GM12878 (cell line): ENCODE data around the gene TRIM13. TPM values are rescaled to one million over a fixed set of nuclear protein-coding genes. Genes with fewer than 3 reads are reported as not detected.

Source experiments
- ATAC-seq: fragments of 200-7000 bp; cut with Tn5 transposase; 3 replicates; pipeline ENCODE4 v1.9.1; 2020; ENCODE audit warnings: mild to moderate bottlenecking, moderate library complexity
- BruUV-seq: library from RNA; stranded (reverse); fragments of 400-500 nt; replicated peaks from 2 replicates; lab custom pipeline; 2021; lab: Mats Ljungman, UMichigan
- CTCF ChIA-PET: fragments of 300-600 bp; sonication (Branson Sonifier 250); formaldehyde crosslinking; extraction: SDS; loops from one replicate; lab custom pipeline; 2021; ENCODE audit warnings: inconsistent platforms; lab: Yijun Ruan, JAX
- POLR2A ChIA-PET: fragments of 350-600 bp; formaldehyde crosslinking; extraction: SDS; loops from one replicate; lab custom pipeline; 2021; ENCODE audit warnings: inconsistent platforms; lab: Charles Lee
- RAD21 ChIA-PET: fragments of 300-600 bp; sonication (Branson Sonifier 250); formaldehyde crosslinking; loops from one replicate; lab custom pipeline; 2023; ENCODE audit warnings: antibody characterized with exemption; ENCODE audit not compliant: unreplicated experiment; lab: Charles Lee
- SMC1A ChIA-PET: fragments of 300-600 bp; sonication (Branson Sonifier 250); formaldehyde crosslinking; loops from one replicate; lab custom pipeline; 2023; ENCODE audit not compliant: unreplicated experiment, uncharacterized antibody; lab: Charles Lee
- DNase-seq: peaks from one replicate; pipeline ENCODE4 v3.0.0-alpha.2; 2011; ENCODE audit warnings: low read depth, low spot score
- FAIRE-seq: peaks from 3 replicates; lab custom pipeline; 2011; peaks lifted over from hg19 to GRCh38; lab: Jason Lieb, UNC
- H2AFZ ChIP-seq: 2 replicates; pipeline ENCODE4 v1.6.0; 2011; ENCODE audit warnings: low read depth, low read length, control low read depth; ENCODE audit not compliant: control insufficient read depth
- H3K27ac ChIP-seq: 2 replicates; pipeline ENCODE4 v1.5.1; 2011; ENCODE audit warnings: control low read depth; ENCODE audit not compliant: control insufficient read depth, insufficient read depth
- H3K27me3 ChIP-seq, 2 experiments: replicated peaks in 1 of 2; 2 replicates each; pipeline versions ENCODE4 v1.6.0 to v1.6.1; 2011; ENCODE audit warnings: low read length in 1 of 2; ENCODE audit not compliant: control insufficient read depth in 2 of 2, insufficient read depth in 2 of 2
- H3K36me3 ChIP-seq, 2 experiments: 2 replicates each; pipeline ENCODE4 v1.5.1; 2011; ENCODE audit warnings: low read length in 1 of 2; ENCODE audit not compliant: control insufficient read depth in 2 of 2, insufficient read depth in 2 of 2
- H3K4me1 ChIP-seq: 2 replicates; pipeline ENCODE4 v1.6.1; 2011; ENCODE audit warnings: mild to moderate bottlenecking, low read length, moderate library complexity, mixed read lengths; ENCODE audit not compliant: control insufficient read depth, insufficient read depth
- H3K4me2 ChIP-seq: 2 replicates; pipeline ENCODE4 v1.6.0; 2011; ENCODE audit warnings: control low read depth; ENCODE audit not compliant: control insufficient read depth, insufficient read depth
- H3K4me3 ChIP-seq: fragments of 200-600 bp; sonication (generic); 2 replicates; pipeline ENCODE4 v1.5.1; 2016
- H3K79me2 ChIP-seq: 2 replicates; pipeline ENCODE4 v1.6.0; 2011; ENCODE audit warnings: low read length; ENCODE audit not compliant: control insufficient read depth, insufficient read depth
- H3K9ac ChIP-seq: 2 replicates; pipeline ENCODE4 v1.8.0; 2011; ENCODE audit warnings: low read length, control low read depth, mixed read lengths; ENCODE audit not compliant: control insufficient read depth, insufficient read depth
- H3K9me3 ChIP-seq: replicated peaks from 3 replicates; pipeline ENCODE4 v1.5.1; 2011; ENCODE audit warnings: mild to moderate bottlenecking, low read length; ENCODE audit not compliant: control insufficient read depth, insufficient read depth
- H4K20me1 ChIP-seq: 2 replicates; pipeline ENCODE4 v1.6.0; 2011; ENCODE audit not compliant: control insufficient read depth, insufficient read depth
- ATF2 ChIP-seq: IDR thresholded peaks from 2 replicates; pipeline ENCODE4 v1.6.1; 2012; ENCODE audit warnings: low read length, inconsistent platforms
- IKZF2 ChIP-seq, 2 experiments: fragments of 450-650 bp; IDR thresholded peaks; 2 replicates each; pipeline ENCODE4 v1.6.1; 2017; ENCODE audit warnings: mild to moderate bottlenecking in 2 of 2, moderate library complexity in 2 of 2
- POLR2AphosphoS5 ChIP-seq: IDR thresholded peaks from 2 replicates; pipeline ENCODE4 v1.6.1; 2011; ENCODE audit warnings: mild to moderate bottlenecking, low read length, inconsistent platforms
- RUNX3 ChIP-seq: IDR thresholded peaks from 2 replicates; pipeline ENCODE4 v1.6.1; 2012; ENCODE audit warnings: low read length, inconsistent platforms
- SMARCA5 ChIP-seq: fragments of 450-650 bp; IDR thresholded peaks from 2 replicates; pipeline ENCODE4 v1.6.1; 2017; ENCODE audit warnings: mild to moderate bottlenecking
- SUPT20H ChIP-seq: IDR thresholded peaks from 2 replicates; pipeline ENCODE4 v1.6.1; 2011; ENCODE audit warnings: low read depth, mild to moderate bottlenecking, low read length, moderate library complexity, borderline replicate concordance; ENCODE audit not compliant: control insufficient read depth
- TBL1XR1 ChIP-seq: IDR thresholded peaks from 2 replicates; pipeline ENCODE4 v1.6.1; 2012; ENCODE audit warnings: low read depth, low read length, improper control_type of control experiment
- WGBS: methylation state at CpG from one replicate; pipeline ENCODE4 v1.1.6; 2016; ENCODE audit warnings: low lambda C conversion rate; ENCODE audit not compliant: insufficient replicate concordance, insufficient coverage; ENCODE audit errors: missing lambda C conversion rate; 5-methylcytosine and 5-hydroxymethylcytosine counted together
- in situ Hi-C: fragments of 300-500 bp; cut with MboI; formaldehyde crosslinking; loops from 9 replicates; pipeline ENCODE4 v1.14.3; 2018; ENCODE audit warnings: mixed read lengths
- intact Hi-C: fragments of 100-400 bp; cut with micrococcal nuclease; formaldehyde crosslinking; loops from one replicate; pipeline ENCODE4 v1.14.2; 2022; ENCODE audit not compliant: unreplicated experiment
- polyA plus RNA-seq, 11 experiments: library from polyadenylated mRNA; depleted of rRNA in 4 of 11; unstranded in 6 of 11; stranded (reverse) in 5 of 11; fragments of >200 nt; fragmentation: Nextera tagmentation in 4 of 11; fragmentation: Illumina TruSeq in 1 of 11; extraction: Ambion mirVana in 4 of 11; extraction: Trizol in 1 of 11; gene quantifications; 1 replicate in 1 of 11; 2 replicates in 10 of 11; pipeline versions ENCODE4 v1.2.1 to v1.2.3, GENCODE V29; 2011 to 2016; ENCODE audit warnings: inconsistent platforms in 2 of 11, missing spikeins in 2 of 11, low read depth in 1 of 11
- total RNA-seq, 4 experiments: library from RNA; depleted of rRNA in 3 of 4; stranded (reverse); fragments of >200 nt in 3 of 4; fragmentation: Illumina TruSeq in 1 of 4; extraction: Trizol in 1 of 4; gene quantifications; 2 replicates each; pipeline versions ENCODE4 v1.2.1 to v1.2.3, GENCODE V29; 2013 to 2021
- TF ChIP-seq, protein P1 (sequence below): IDR thresholded peaks from 2 replicates; pipeline ENCODE4 v1.6.1; 2011; ENCODE audit warnings: borderline replicate concordance, low read depth, mild to moderate bottlenecking, moderate library complexity, mixed read lengths, low read length; ENCODE audit not compliant: insufficient read depth; ENCODE audit errors: extremely low read length
- TF ChIP-seq, protein P2 (sequence below): IDR thresholded peaks from 2 replicates; pipeline ENCODE4 v1.6.1; 2012; ENCODE audit warnings: improper control_type of control experiment, low read depth, low read length; ENCODE audit not compliant: insufficient replicate concordance

The TRIM13 gene
- total and polyA plus RNA-seq, 10 of the 15 experiments (the other 5 are each of a cell fraction or from before 2014, with no cell fraction given), result 15.4 to 33.8 (median 21.0) TPM

- DNase-seq, result no peak
- no peak overlapping the region for H3K27ac ChIP-seq
- ChIA-PET RAD21 (no interaction called here), SMC1A (interaction anchor here (1.6 kb wide), 1 partner anchor 9 kb away, joined by 6 read pairs; no protein-coding TSS in a partner anchor), POLR2A (no interaction called here), CTCF (no interaction called here)
- no peak for FAIRE-seq
- no peaks in the 10 kb centered on the region for H3K4me1 ChIP-seq
- no peak overlapping the region for H3K4me3 ChIP-seq
- no peak for ATAC-seq
- H3K36me3 ChIP-seq, result no peaks in the 10 kb centered on the region
- no peaks in the 10 kb centered on the region for H4K20me1 ChIP-seq
- intact Hi-C loops (no loop called here), in situ Hi-C loops (no loop called here)
- no peaks in the 10 kb centered on the region for H3K79me2 ChIP-seq
- WGBS, result 80% methylated on average over 4 of the region's 4 CpGs
- TF ChIP-seq, protein P1, sequence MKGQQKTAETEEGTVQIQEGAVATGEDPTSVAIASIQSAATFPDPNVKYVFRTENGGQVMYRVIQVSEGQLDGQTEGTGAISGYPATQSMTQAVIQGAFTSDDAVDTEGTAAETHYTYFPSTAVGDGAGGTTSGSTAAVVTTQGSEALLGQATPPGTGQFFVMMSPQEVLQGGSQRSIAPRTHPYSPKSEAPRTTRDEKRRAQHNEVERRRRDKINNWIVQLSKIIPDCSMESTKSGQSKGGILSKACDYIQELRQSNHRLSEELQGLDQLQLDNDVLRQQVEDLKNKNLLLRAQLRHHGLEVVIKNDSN, result no peak
- TF ChIP-seq RUNX3 (no peak), POLR2AphosphoS5 (no peak), SUPT20H (no peak), IKZF2 (IDR thresholded peaks at IDR 0.05) (no peak), TBL1XR1 (no peak), SMARCA5 (no peak), ATF2 (no peak)
- TF ChIP-seq, protein P2, sequence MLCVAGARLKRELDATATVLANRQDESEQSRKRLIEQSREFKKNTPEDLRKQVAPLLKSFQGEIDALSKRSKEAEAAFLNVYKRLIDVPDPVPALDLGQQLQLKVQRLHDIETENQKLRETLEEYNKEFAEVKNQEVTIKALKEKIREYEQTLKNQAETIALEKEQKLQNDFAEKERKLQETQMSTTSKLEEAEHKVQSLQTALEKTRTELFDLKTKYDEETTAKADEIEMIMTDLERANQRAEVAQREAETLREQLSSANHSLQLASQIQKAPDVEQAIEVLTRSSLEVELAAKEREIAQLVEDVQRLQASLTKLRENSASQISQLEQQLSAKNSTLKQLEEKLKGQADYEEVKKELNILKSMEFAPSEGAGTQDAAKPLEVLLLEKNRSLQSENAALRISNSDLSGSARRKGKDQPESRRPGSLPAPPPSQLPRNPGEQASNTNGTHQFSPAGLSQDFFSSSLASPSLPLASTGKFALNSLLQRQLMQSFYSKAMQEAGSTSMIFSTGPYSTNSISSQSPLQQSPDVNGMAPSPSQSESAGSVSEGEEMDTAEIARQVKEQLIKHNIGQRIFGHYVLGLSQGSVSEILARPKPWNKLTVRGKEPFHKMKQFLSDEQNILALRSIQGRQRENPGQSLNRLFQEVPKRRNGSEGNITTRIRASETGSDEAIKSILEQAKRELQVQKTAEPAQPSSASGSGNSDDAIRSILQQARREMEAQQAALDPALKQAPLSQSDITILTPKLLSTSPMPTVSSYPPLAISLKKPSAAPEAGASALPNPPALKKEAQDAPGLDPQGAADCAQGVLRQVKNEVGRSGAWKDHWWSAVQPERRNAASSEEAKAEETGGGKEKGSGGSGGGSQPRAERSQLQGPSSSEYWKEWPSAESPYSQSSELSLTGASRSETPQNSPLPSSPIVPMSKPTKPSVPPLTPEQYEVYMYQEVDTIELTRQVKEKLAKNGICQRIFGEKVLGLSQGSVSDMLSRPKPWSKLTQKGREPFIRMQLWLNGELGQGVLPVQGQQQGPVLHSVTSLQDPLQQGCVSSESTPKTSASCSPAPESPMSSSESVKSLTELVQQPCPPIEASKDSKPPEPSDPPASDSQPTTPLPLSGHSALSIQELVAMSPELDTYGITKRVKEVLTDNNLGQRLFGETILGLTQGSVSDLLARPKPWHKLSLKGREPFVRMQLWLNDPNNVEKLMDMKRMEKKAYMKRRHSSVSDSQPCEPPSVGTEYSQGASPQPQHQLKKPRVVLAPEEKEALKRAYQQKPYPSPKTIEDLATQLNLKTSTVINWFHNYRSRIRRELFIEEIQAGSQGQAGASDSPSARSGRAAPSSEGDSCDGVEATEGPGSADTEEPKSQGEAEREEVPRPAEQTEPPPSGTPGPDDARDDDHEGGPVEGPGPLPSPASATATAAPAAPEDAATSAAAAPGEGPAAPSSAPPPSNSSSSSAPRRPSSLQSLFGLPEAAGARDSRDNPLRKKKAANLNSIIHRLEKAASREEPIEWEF, result no peak
- H2AFZ ChIP-seq, result no peak overlapping the region
- BruUV-seq, result no TSS peak
- H3K27me3 ChIP-seq, result no peaks in the 10 kb centered on the region
- H3K4me2 ChIP-seq, result no peak overlapping the region
- no peak overlapping the region for H3K9ac ChIP-seq
- H3K9me3 ChIP-seq, result no peaks in the 10 kb centered on the region
Observed at GRCh38 chr13:49967456-49967855, 29.4 kb upstream of the TRIM13 start.
